ENCODE measurements around the gene ASAP2.

DNA sequence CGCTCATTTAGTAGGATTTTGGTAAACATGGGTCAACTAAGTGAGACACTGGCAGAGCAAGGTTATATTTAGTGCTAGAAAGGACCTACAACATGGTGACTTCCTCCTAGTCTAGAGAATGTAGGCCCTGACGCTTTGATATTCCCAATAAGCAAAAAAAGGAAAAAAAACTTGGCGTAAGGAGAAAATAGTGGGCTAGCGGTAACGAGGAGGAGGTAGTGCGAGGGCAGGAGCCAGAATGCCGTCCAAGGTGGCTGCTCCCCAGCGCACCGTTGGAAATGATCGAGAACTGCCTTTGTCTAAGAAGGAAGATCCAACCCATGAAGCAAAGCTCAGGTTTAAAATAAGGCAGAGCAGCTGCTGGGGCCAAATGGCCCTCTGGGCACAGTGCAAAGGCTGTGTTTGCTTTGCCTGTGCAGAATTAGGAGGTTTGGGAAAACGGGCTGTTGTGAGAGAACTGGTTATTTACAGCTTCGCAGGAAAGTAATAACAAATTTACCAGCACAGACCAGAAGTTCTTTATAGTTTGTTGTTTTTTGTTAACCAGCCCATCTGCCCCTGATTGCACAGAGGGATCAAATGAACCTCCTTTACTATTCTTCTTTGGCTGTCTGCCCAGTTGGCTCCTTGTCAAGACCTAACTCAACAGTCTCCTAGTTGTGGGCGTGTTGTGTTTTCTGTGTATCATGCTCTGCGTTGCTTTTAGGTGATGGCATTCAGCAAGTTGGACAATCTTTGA, 130.1 kb downstream of the ASAP2 start:
- TF ChIP-seq, protein P1, sequence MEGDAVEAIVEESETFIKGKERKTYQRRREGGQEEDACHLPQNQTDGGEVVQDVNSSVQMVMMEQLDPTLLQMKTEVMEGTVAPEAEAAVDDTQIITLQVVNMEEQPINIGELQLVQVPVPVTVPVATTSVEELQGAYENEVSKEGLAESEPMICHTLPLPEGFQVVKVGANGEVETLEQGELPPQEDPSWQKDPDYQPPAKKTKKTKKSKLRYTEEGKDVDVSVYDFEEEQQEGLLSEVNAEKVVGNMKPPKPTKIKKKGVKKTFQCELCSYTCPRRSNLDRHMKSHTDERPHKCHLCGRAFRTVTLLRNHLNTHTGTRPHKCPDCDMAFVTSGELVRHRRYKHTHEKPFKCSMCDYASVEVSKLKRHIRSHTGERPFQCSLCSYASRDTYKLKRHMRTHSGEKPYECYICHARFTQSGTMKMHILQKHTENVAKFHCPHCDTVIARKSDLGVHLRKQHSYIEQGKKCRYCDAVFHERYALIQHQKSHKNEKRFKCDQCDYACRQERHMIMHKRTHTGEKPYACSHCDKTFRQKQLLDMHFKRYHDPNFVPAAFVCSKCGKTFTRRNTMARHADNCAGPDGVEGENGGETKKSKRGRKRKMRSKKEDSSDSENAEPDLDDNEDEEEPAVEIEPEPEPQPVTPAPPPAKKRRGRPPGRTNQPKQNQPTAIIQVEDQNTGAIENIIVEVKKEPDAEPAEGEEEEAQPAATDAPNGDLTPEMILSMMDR (IDR thresholded peaks at IDR 0.05): no peak
- no peak for TF ChIP-seq POLR2A (IDR thresholded peaks at IDR 0.05)
- TF ChIP-seq POLR2AphosphoS5 (IDR thresholded peaks at IDR 0.05): peak in 2 of 3 donors; percentile 52 to 60
- no peak for TF ChIP-seq EP300 (IDR thresholded peaks at IDR 0.05; ENCODE audit: low read depth)

All from transverse colon (tissue), 4 donors.